H1 (cell line): ENCODE data around the gene LRRC63. TPM values are rescaled to one million over a fixed set of nuclear protein-coding genes. Genes with fewer than 3 reads are reported as not detected.

Experiments
- ATF2 ChIP-seq: IDR thresholded peaks from 2 replicates; pipeline ENCODE4 v1.6.1; 2012; ENCODE audit warnings: low read length, inconsistent platforms
- CHD7 ChIP-seq: fragments of 300-600 bp; sonication (generic); IDR thresholded peaks from 2 replicates; pipeline ENCODE4 v1.7.1; 2012; ENCODE audit warnings: low read length, moderate library complexity, mild to moderate bottlenecking, inconsistent platforms; ENCODE audit not compliant: insufficient replicate concordance
- JUND ChIP-seq: IDR thresholded peaks from 2 replicates; pipeline ENCODE4 v1.6.1; 2011; ENCODE audit warnings: mild to moderate bottlenecking, improper control_type of control experiment, low read length
- TBP ChIP-seq: IDR thresholded peaks from 2 replicates; pipeline ENCODE4 v1.6.1; 2011; ENCODE audit warnings: low read depth, low read length, improper control_type of control experiment
- polyA plus RNA-seq, 7 experiments: library from polyadenylated mRNA; depleted of rRNA in 3 of 7; stranded (reverse) in 5 of 7; unstranded in 2 of 7; fragments of >200 nt in 5 of 7; fragments of 200-250 nt in 2 of 7; gene quantifications; 1 replicate in 5 of 7; 2 replicates in 1 of 7; 4 replicates in 1 of 7; pipeline versions ENCODE4 v1.2.1 to v1.2.3, GENCODE V29; 2011 to 2013; ENCODE audit warnings: missing spikeins in 2 of 7, mixed read lengths in 2 of 7
- total RNA-seq: library from RNA; stranded (reverse); fragmentation: NEBNext Ultra II Directional; extraction: Animal tissue kit (Norgen Biotek cat#: 25700); gene quantifications from 2 replicates; pipeline ENCODE4 v1.2.1, GENCODE V29; 2021

Gene LRRC63
- total and polyA plus RNA-seq, 2 of the 8 experiments (the other 6 are each of a cell fraction or from before 2014, with no cell fraction given), result not detected

GRCh38 chr13:46313432-46314257 lies 101.9 kb downstream of the LRRC63 start (continued):
- TF ChIP-seq CHD7 (no peak), ATF2 (no peak), JUND (no peak), TBP (no peak)
